ENCODE measurements around the gene FOSL2.
A peak's percentile ranks its signal among the peaks of the same experiment; 100 is the strongest.

Gene FOSL2

GRCh38 chr2:28351621-28352020 lies 41.0 kb upstream of the FOSL2 start:
- TF ChIP-seq CTCF (IDR thresholded peaks at IDR 0.05; ENCODE audit: insufficient read depth, low read depth, low read length, missing control alignments): no peak
- H3K4me3 ChIP-seq (ENCODE audit: low read length): no peak overlapping the region

GRCh38 chr2:28352104-28352503 lies 40.6 kb upstream of the FOSL2 start:
- DNase-seq (ENCODE audit: low read depth): no peak
- H3K4me3 ChIP-seq (ENCODE audit: low read length): no peak overlapping the region
- TF ChIP-seq CTCF (IDR thresholded peaks at IDR 0.05; ENCODE audit: insufficient read depth, low read depth, low read length, missing control alignments): no peak

More at GRCh38 chr2:28351621-28352020, 41.0 kb upstream of the FOSL2 start:
- no peak for DNase-seq (ENCODE audit: low read depth)

- DNase-seq (ENCODE audit: low read depth): no peak
- no peak overlapping the region for H3K4me3 ChIP-seq (ENCODE audit: low read length)
- TF ChIP-seq CTCF (IDR thresholded peaks at IDR 0.05; ENCODE audit: insufficient read depth, low read depth, low read length, missing control alignments): no peak
Measured at GRCh38 chr2:28352610-28353195, 40.0 kb upstream of the FOSL2 start.

- no peak for DNase-seq (ENCODE audit: low read depth)
- TF ChIP-seq CTCF (IDR thresholded peaks at IDR 0.05; ENCODE audit: insufficient read depth, low read depth, low read length, missing control alignments): no peak
- H3K4me3 ChIP-seq (ENCODE audit: low read length): no peak overlapping the region
Measured at GRCh38 chr2:28354920-28355520, 37.6 kb upstream of the FOSL2 start.

GRCh38 chr2:28355521-28356094 lies 37.0 kb upstream of the FOSL2 start:
- no peak overlapping the region for H3K4me3 ChIP-seq (ENCODE audit: low read length)
- TF ChIP-seq CTCF (IDR thresholded peaks at IDR 0.05; ENCODE audit: insufficient read depth, low read depth, low read length, missing control alignments): no peak
- no peak for DNase-seq (ENCODE audit: low read depth)

- H3K4me3 ChIP-seq (ENCODE audit: low read length): no peak overlapping the region
- peak; percentile 64 for DNase-seq (ENCODE audit: low read depth)
- TF ChIP-seq CTCF (IDR thresholded peaks at IDR 0.05; ENCODE audit: insufficient read depth, low read depth, low read length, missing control alignments): no peak
Measured at GRCh38 chr2:28356095-28356911, 36.4 kb upstream of the FOSL2 start.
